GM18907 (cell line): ENCODE data around the gene MCM9.

Source experiments
- ATAC-seq: cut with Tn5 transposase; IDR thresholded peaks from one replicate; pipeline ENCODE4 v1.9.1; 2021; ENCODE audit warnings: mild to moderate bottlenecking, moderate library complexity; ENCODE audit not compliant: unreplicated experiment

Gene MCM9

DNA sequence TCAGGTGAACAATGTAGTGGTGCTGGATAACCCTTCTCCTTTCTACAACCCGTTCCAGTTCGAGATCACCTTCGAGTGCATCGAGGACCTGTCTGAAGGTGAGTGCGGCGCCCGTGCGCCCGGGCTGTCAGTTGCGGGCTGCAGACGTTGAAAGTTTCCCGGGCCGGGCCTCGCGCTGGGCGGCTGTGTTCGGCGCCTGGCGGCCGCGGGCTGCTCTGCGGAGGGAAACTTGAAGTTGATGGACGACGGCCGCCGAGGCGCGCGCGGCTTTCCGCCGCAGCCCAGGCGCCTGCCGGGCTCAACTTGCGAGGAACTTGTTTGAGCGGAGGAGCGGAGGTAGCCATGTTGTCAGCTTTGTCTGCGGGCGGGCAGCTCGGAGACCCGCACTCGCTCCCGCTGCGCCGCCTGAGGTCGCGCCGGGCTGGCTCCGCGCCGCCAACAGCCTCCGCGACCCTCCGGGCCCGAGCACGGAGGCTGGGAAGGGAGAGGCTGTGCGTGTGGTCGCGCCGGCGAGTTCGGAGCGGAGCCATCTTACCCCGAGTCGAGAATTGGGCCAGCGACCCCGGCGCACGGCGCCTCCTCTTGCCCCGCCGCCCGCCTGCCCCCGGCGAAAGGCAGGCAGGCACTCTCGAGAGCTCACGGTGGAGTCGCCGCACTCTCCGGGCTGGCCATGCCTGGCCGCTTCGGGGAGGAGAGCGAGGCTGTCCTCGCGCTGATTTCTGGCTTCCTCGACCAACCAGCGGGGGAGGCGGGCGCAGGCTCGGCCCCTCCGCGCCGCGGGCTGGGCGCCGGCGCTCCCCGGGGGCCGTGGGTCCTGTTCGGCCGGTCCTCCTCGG lies 40.3 kb downstream of the MCM9 start:
- ATAC-seq = peak; percentile 40

DNA sequence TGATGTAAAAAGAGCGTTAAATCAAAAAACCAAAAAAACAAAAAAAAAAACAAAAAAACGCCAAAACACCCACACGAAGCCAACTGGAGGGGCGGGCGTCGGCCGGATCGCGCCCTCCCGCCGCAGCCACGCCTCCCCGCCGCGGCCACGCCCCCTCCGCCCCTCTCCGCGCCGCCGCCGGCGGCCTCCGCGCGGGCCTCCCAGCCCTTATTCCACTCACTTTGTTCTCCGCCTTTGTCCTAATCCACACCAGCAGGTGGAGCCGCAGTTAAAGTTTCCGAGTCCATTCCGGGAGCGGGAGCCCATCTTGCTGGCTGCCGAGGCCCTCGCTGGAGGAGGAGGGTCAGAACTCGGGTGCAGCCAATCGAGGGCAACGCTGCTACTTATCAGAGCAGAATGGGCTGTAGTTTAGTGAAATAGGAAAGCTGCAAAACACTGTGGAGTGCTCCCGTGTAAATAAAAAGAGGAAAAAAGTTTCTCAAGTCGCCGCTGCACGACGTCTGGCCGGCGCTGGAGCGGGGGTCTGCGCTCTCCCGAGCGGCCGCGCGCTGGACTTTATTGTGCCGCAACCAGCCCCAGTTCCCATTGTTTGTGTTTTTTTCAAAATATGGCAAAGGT lies 41.0 kb downstream of the MCM9 start, which contains the start of gene ASF1A:
Gene ASF1A (plus strand): TSS at position 346 of the 618 bp plus-strand sequence. CDS start 262 bp downstream, at position 608.
- ATAC-seq = peak; percentile 76

DNA sequence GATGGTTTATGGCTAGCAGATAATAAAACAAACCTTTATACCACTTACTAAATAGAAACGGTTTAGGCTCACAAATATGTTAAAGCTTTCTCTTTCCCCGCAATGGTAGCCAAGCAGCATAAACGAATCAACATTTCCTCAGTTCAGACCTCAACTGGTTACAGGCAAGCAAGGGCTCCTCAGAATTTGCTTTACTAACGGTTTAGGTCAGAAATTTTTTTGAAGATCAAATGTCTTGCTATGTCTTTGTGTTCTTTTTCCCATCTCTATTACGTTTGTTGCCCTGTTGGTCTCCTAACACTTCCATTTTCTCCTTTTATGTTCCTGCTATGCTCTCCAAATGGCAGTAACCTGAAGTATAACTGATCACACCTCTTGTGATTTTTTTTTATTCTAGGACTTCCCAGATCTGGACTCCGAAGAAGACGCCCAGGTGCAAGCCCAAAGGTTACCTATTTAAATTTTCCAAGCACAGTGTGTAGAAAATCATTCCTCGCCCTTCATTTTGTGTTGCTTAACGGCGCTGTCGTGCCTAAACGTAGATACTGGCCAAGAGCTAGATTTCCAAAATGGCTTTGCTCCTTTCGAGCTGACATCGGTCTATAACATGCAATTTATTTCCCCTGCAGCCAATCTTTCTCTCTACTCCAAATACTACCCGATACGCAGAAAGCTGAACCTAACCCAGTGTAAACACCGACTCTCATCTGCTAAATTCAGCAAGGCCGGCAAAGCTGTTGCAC lies 41.7 kb downstream of the MCM9 start:
- ATAC-seq = peak; percentile 23

DNA sequence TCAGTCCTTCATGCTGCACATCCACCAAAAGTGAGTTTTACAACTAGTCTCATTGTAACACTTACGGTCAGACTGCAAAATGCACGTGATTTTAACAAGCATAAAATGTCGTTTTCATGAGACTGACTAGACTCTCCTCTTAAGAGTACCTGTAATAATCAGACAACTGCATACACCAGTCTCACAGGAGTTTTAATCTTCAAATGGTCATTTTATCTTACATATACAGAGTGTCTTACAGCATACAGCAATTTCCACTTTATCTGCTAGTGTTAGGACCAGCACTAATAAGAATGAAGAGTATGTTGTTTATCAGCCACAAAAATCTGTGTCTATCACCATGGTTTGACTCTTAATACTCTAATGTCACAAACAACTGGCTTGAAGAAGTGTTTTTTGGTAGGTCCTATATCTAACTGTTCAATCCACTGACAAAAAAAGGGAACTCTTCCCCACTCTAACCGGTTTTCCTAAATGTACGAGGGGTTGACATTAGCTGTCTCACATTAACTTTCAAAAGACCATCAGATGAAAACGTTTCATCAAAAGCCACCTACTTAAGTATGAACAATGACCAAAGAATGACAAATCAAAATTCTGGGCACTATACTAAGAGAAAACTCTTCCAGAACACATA lies 42.5 kb downstream of the MCM9 start:
- no peak for ATAC-seq

DNA sequence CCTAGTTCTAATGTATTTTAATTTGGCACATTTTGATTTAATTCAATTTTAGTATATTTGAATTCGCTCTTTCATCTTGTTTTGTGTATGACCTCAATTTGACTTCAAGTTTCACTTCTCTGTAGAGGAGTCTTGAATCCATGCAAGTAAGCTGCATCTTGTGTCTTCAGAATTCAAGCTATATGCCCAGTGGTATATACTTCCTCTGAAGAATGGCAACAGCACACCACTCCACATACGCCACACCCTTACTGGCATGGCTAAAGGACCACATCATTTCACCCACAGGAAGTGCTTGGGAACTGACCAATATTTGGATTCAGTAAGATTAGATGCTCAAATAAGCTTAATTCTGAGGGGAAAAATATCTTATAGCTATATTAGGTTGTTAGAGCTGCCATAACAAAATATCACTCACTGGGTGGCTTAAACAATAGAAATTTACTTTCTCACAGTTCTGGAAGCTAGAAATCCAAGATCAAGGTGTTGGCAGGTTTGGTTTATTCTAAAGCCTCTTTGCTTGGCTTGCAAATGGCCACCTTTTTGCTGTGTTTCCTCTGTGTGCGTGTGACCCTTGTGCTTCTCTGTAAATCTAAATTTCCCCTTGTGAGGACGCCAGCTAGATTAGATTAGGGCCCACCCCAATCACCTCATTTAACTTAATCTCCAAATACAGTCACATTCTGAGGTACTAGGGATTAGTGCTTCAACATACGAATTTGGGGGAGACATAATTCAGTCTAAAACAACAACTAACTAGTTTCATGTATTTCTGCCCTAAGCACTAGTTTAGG lies 43.8 kb downstream of the MCM9 start:
- peak; percentile 29 for ATAC-seq

DNA sequence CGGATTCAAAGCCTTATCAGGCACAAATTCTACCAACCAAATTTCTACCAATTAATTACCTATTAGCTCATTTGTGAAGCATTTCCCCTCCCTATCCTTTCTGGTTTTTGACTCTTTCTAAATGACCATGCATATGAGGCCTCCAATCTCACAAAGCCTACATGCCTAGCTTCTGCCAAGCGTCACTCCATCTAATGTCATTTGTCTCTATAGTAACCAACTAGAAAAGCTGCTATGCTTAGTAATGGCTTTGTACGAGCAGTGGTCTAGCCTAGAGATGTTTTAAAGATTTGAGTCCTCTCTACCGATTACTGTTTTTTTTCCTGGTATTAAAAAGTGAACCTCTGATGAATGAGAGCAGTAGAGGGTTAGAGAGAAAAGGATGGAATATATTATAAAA lies 45.8 kb downstream of the MCM9 start:
- no peak for ATAC-seq

DNA sequence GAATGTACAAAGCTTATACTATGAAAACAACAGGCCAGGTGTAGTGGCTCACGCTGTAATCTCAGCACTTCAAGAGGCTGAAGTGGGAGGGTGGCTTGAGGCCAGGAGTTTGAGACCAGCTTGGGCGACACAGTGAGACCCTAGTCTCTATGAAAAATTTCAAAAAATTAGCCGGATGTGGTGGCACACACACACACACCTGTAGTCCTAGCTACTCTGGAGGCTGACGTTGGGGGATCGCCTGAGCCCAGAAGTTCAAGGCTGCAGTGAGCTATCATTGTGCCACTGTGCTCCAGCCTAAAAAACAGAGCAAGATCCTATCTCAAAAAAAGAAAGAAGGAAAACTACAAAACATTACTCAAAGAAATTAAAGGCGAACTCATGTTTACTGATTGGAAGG lies 48.3 kb downstream of the MCM9 start:
- ATAC-seq = no peak

DNA sequence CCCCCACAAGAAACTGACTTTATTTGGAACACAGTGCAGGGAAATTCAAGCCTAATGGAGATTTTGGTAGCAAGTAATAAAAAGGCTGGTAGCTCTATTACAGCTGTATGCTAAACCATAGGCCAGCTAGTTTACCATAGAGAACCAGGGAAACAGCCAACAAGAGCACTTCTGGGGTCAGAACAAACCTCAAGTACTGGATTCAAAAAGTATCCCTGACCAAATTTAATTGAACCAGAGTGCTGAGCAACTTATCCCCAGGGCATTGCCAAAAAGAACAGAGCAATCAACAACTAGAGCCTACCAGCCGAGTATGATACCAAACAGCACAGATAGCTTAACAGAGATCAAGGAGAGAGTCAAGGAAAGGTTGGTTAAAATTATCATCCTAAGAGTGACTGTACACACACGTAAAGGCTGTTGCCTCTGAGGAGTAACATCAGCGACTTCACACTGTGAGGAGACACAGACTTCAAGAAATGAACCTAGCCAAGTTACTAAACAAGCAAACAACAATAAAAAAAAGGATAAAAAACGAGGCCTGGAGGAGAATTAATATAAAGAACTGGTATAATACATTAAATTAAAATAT lies 52.5 kb downstream of the MCM9 start:
- ATAC-seq = no peak

DNA sequence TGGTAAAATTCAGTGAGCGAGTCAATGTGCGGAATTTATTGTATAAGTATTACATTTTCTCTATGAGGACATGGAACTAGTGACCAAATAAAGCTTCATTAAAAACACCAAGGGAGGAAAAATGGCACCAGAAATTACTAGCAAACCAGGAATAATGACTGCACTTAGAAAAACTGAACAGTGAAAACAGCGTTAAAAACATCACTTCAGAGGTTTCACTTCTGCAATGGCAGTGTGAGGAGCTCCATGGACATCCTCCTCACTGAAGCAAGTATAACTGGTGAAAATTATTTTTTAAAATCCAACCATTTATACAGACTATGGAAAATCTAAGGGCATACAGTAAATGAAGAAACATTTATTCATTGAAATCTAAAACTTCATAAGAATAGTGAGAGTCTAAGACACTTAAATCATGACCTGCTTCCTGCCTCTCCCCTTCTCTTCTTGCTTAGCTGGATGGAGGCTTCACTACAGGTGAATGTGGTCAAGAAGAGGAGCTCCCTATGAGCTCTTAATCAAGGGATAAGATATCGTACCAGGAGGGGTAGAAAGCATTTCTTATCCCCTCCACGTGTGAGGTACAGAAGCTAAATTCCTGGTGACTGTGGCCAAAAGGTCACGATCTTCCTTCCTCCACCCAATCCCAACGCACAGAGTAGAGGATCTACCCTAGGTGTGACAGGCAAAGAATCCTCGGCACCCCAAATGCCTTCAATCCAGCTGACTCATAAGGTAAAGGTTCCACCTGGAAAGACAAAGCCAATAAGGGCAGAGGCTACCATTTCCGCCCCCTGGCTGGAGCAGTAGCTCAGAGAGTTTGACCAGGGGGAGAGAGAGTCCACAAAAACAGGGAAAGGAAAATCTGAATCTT lies 53.3 kb downstream of the MCM9 start:
- peak; percentile 88 for ATAC-seq

DNA sequence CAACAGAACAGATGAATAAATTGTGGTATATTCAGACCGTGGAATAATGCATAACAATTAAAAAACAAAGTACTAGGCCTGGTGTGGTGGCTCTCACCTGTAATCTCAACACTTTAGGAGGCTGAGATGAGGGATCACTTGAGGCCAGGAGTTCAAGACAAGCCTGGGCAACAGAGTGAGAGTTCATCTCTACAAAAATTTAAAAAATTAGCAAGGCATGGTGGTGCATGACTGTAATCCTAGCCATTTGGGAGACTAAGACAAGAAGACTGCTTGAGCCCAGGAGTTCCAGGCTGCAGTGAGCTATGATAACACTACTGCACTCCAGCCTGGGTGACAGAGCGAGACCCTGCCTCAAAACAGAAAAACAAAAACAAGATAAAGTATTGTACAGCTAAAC lies 57.2 kb downstream of the MCM9 start:
- no peak for ATAC-seq

DNA sequence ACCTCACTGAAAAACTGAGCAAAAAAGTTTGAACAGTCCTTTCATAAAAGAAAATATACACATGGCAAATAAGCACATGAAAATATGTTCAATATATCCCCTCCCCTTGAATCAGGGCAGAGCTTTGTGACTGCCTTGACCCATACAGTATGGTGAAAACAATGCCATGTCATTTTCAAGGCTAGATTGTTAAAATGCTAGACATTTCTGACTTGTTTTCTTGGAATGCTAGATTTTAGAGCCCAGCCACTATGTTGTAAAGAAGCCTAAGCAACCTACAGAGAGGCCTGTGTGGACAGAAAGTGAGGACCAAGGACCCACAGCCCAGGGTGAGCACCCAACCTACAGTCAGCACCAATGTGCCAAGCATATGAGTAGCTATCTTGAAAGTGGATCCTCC lies 58.1 kb downstream of the MCM9 start:
- no peak for ATAC-seq

DNA sequence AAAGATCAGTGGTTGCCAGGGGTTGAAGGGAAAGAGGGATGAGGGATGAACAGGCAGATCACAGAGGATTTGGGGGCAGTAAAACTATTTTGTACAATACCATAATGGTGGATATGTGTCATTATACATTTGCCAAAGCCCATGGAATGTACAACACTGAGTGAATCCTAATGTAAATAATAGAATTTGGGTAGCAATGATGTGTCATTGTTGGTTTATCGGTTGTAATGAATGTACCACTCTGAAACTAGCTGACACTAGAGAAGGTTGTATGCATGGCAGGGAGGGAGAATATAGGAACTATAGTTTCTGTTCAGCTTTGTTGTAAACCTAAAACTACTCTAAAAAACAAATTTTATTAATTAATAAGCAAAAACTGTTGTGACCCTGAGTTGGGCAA lies 58.8 kb downstream of the MCM9 start:
- ATAC-seq = no peak

DNA sequence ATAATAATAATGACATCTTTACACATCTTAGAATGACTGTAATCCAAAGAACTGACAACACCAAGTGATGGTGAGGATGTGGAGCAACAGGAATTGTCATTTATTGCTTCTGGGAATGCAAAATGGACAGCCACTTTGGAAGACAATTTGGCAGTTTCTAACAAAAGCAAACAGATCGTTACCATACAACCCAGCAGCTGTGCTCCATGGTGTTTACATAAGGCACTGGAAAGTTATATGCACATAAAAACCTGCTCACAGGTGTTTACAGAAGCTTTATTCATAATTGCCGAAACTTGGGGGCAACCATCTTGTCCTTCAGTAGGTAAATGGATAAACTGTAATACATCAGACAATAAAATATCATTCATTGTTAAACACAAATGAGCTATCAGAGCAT lies 59.3 kb downstream of the MCM9 start:
- no peak for ATAC-seq

DNA sequence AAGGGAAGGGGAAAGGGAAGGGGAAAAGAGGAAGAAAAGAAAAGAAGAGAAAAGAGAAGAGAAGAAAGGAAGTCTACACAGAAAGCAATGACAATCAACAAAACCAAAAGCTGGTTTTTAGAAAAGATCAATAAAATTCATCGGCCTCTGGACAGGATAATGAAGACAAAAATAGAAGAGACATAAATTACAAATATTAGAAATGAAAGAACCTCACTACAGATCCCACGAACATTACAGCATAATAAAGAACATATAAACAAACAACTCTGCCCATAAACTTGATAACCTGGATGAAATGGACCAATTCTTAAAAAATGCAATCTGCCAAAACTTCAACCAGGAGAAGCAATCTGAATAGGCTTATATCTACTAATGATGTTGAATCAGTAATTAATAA lies 61.7 kb downstream of the MCM9 start:
- ATAC-seq = no peak

DNA sequence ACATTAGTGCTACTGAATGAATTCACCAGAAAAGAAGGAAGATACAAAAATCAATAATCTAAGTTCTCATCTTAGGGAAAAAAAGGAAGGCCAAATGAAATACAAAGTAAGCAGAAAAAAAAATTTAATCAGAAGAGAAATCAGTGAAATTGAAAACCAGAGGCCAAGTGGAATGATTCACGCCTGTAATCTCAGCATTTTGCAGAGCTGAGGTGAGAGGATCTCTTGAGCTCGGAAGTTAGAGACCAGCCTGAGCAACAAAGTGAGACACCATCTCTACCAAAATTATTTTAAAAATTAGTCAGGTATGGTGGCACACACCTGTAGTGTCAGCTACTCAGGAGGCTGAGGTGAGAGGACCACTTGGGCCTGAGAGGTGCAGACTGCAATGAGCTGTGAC lies 62.2 kb downstream of the MCM9 start:
- ATAC-seq = no peak

DNA sequence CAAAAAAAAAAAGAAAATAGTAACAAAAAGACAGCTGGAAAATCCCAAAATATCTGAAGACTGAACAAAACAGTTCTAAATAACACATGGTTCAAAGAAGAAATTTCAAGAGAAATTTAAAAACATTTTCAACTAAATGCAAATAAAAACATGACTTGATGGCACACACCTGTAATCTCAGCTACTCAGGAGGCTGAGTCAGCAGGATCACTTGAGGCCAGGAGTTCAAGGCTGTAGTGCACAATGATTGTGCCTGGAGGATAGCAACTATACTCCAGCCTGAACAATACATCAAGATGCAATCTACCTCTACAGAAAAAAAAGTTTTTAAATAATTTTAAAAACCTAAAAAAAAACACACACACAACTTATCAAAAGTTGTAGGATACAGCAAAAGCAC lies 62.6 kb downstream of the MCM9 start:
- no peak for ATAC-seq

DNA sequence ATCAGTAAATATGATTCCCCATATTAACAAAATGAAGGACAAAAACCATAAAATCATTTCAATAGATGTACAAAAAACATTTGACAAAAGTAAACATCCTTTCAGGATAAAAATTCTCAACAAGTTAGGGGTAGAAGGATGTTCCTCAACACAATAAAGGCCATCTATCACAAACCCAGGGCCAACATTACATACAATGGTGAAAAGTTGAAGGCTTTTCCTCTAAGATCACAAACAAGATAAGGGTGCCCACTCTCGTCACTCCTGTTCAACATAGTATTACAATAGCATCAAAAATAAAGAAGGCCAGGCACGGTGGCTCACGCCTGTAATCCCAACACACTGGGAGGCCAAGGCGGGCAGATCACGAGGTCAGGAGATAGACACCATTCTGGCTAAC lies 63.6 kb downstream of the MCM9 start:
- no peak for ATAC-seq

DNA sequence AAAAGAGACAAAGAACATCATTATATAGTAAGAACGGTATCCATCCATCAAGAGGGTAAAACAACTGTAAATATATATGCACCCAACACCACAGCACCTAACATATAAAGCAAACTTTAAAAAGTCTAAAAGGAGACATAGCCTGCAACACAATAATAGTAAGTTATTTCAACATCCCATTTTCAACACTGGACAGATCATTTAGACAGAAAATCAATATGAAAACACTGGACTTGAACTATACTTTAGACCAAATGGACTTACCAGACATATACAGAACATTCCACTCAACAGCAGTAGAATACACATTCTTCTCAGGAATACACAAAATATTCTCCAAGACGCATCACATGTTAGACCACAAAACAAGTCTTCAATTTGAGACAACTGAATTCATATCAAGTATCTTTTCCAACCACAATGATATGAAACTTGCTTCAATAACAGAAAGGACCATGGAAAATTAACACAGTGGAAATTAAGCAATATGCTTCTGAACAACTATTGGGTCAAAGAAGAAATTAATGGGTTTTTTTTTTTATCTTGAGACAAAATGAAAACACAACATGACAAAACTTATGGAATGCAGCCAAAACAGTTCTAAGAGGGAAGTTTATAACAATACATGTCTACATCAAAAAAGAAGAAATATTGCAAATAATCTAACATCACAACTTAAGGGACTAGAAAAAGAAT lies 64.9 kb downstream of the MCM9 start:
- ATAC-seq = no peak

DNA sequence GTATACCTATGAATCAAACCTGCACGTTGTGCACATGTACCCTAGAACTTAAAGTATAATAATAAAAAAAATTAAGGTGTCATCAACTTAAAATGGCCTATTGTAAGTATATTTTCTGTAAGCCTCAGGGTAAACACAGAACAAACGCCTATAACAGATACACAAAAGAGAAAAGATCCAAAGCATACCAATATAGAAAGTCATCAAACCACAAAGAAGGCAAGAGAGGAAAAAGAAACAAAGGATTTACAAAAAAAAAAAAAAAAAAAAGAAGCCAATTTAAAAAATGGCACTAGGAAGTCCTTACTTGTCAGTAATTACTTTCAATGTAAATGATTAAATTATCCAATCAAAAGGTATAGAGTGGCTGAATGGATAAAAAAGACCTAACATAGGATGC lies 65.6 kb downstream of the MCM9 start:
- no peak for ATAC-seq
